OCI-LY7 (cell line): ENCODE measurements around the gene AGBL1.

Source experiments
- EZH2phosphoT487 ChIP-seq: fragments of 200-600 bp; sonication (generic); IDR thresholded peaks from 2 replicates; pipeline ENCODE4 v1.6.1; 2018; ENCODE audit warnings: low read depth, borderline replicate concordance, mild to moderate bottlenecking, mixed run types, antibody characterized with exemption, low read length, moderate library complexity, mixed read lengths
- TF ChIP-seq, protein P1 (sequence below): fragments of 200-600 bp; sonication (generic); conservative IDR thresholded peaks from 2 replicates; pipeline ENCODE4 v1.5.1; 2014; ENCODE audit warnings: mild to moderate bottlenecking, antibody characterized with exemption, low read length, moderate library complexity, mixed read lengths

DNA sequence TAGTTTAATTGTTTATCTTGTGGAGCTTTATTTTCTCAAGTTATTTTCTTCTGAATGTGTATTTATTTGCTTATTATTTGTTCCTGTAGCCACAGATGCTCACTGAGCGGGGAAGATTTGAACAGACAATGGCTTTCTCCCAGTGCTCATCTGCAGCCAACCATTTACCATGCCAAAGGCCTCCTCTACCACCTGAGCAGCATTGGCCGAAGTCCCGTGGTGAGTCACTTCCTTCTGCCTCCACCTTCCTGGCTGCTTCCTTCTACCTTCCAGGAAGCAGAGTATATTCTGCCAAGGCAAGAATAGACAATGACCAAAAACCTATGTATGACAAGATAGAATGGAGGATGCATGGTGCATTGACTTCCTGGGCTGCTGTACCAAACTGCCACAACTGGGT lies 443.1 kb downstream of the AGBL1 start:
- TF ChIP-seq, protein P1, sequence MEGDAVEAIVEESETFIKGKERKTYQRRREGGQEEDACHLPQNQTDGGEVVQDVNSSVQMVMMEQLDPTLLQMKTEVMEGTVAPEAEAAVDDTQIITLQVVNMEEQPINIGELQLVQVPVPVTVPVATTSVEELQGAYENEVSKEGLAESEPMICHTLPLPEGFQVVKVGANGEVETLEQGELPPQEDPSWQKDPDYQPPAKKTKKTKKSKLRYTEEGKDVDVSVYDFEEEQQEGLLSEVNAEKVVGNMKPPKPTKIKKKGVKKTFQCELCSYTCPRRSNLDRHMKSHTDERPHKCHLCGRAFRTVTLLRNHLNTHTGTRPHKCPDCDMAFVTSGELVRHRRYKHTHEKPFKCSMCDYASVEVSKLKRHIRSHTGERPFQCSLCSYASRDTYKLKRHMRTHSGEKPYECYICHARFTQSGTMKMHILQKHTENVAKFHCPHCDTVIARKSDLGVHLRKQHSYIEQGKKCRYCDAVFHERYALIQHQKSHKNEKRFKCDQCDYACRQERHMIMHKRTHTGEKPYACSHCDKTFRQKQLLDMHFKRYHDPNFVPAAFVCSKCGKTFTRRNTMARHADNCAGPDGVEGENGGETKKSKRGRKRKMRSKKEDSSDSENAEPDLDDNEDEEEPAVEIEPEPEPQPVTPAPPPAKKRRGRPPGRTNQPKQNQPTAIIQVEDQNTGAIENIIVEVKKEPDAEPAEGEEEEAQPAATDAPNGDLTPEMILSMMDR = no peak
- TF ChIP-seq EZH2phosphoT487 = no peak
